Measurements from ENCODE around the gene USP33. TPM values are rescaled to one million over a fixed set of nuclear protein-coding genes. Genes with fewer than 3 reads are reported as not detected.

Gene USP33
- total and polyA plus RNA-seq, 9 of the 15 experiments (the other 6 are each of a cell fraction or from before 2014, with no cell fraction given), result 22.4 to 83.5 (median 44.7) TPM

GRCh38 chr1:77688939-77689338 is 70.7 kb downstream of the USP33 start:
- POLR2A ChIA-PET, result no interaction called here
- Histone ChIP-seq H4K20me1 (replicated peaks; ENCODE audit: control insufficient read depth, insufficient read depth, low read length) (no peaks in the 10 kb centered on the region), H3K27me3 (ENCODE audit: control insufficient read depth in 2 of 2, insufficient read depth in 2 of 2, low read length in 2 of 2) (no peaks in the 10 kb centered on the region), H3K79me2 (ENCODE audit: control insufficient read depth, insufficient read depth, low read length) (no peaks in the 10 kb centered on the region; the same call in 2 of the 3 replicates), H3K4me1 (replicated peaks in 1 of 2; ENCODE audit: control insufficient read depth in 2 of 2, insufficient read depth in 2 of 2, low read length in 2 of 2) (peaks cover 0 to 2% of the 10 kb centered on the region in 2 experiments; a peak in 2 of 5 replicates), H3K9ac (ENCODE audit: insufficient read depth in 1 of 2, low read depth in 2 of 2, low read length in 2 of 2) (no peak overlapping the region), H3K27ac (ENCODE audit: extremely low read depth, low read depth, low read length) (no peak overlapping the region), H2AFZ (ENCODE audit: low read depth, low read length) (no peak overlapping the region), H3K9me1 (ENCODE audit: control insufficient read depth, insufficient read depth, low read length) (no peaks in the 10 kb centered on the region), H3K4me2 (ENCODE audit: insufficient read depth, low read length) (no peak overlapping the region), H3K4me3 (no peak overlapping the region), H3K36me3 (ENCODE audit: control insufficient read depth, insufficient read depth, low read length) (peaks cover 1% of the 10 kb centered on the region; the same call in 1 of the 3 replicates), H3K9me3 (replicated peaks; ENCODE audit: control insufficient read depth, insufficient read depth, low read depth, low read length) (no peaks in the 10 kb centered on the region)
- no peak for TF ChIP-seq ZFP1 (CRISPR knock-in tag; IDR thresholded peaks at IDR 0.05)
- no peak for TF ChIP-seq PCBP2 (IDR thresholded peaks at IDR 0.05; ENCODE audit: low read depth, low read length, poor library complexity, severe bottlenecking)
- TF ChIP-seq ETS1 (conservative IDR thresholded peaks at IDR 0.05; ENCODE audit: control insufficient read depth, low read depth, low read length), result no peak
- no peak for TF ChIP-seq XRCC4 (IDR thresholded peaks at IDR 0.05; ENCODE audit: extremely low read depth, insufficient read depth, insufficient read length)
- TF ChIP-seq ZNF212 (CRISPR knock-in tag; IDR thresholded peaks at IDR 0.05), result no peak
- no peak for TF ChIP-seq RAD51 (IDR thresholded peaks at IDR 0.05; ENCODE audit: borderline replicate concordance, low read depth)
- no peak for TF ChIP-seq ZNF699 (CRISPR knock-in tag; IDR thresholded peaks at IDR 0.05; ENCODE audit: insufficient replicate concordance)
- TF ChIP-seq ZNF707 (CRISPR knock-in tag; conservative IDR thresholded peaks at IDR 0.05), result no peak
- TF ChIP-seq CREB5 (CRISPR knock-in tag; IDR thresholded peaks at IDR 0.05), result no peak
- no peak for TF ChIP-seq E2F6 (IDR thresholded peaks at IDR 0.05; ENCODE audit: borderline replicate concordance in 1 of 2, extremely low read depth in 1 of 2, insufficient read depth in 1 of 2, insufficient read length in 1 of 2, low read depth in 1 of 2, low read length in 1 of 2, poor library complexity in 1 of 2, severe bottlenecking in 1 of 2)
- in situ Hi-C loops (cut with MboI) (no loop called here), intact Hi-C loops (cut with micrococcal nuclease) (no loop called here)
- no TSS peak for BruUV-seq (replicated peaks)
- 39% methylated on average over 3 of the region's 3 CpGs for WGBS (ENCODE audit: insufficient coverage, low coverage, missing lambda C conversion rate)
- no peak for ATAC-seq
- DNase-seq (ENCODE audit: extremely low read depth in 1 of 4, low spot score in 3 of 4), result no peak
- CTCF ChIA-PET (ENCODE audit: low intra/inter-chr PET ratio), result no interaction called here
- FAIRE-seq, result no peak
